HFF-Myc (cell line): ENCODE data around the gene NTM.

Experiments used
- DNase-seq: peaks from one replicate; pipeline ENCODE4 v3.0.0-alpha.2; 2011; ENCODE audit warnings: low read depth; ENCODE audit errors: extremely low read depth
- H3K4me3 ChIP-seq: replicated peaks from 2 replicates; pipeline ENCODE4 v1.5.1; 2011; ENCODE audit warnings: low read depth, mild to moderate bottlenecking, control low read depth, low read length
- TF ChIP-seq, protein P1 (sequence below): IDR thresholded peaks from 2 replicates; pipeline ENCODE4 v1.5.1; 2012; ENCODE audit warnings: mild to moderate bottlenecking, low read depth, low read length, control low read depth; ENCODE audit errors: missing control alignments

Gene NTM

DNA sequence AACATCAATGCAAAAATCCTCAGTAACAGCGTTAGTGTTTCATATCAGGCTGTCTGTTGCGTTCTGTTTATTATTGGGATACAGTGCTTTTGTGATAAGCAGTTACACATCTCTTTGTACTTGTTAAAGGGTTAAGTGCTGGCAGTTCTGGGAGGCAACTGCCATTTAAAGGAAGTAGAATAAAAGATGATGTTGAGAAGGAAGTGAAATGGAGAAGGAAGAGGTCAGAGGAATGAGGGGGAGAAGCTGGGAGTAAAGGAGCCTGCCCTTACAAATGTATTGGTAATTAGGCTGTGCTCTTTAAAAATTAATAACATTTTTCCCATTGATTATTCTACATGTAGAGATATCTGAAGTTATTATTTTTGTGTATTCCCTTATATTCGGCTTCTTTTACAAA, 674.7 kb downstream of the NTM start:
- no peak for DNase-seq
- TF ChIP-seq, protein P1, sequence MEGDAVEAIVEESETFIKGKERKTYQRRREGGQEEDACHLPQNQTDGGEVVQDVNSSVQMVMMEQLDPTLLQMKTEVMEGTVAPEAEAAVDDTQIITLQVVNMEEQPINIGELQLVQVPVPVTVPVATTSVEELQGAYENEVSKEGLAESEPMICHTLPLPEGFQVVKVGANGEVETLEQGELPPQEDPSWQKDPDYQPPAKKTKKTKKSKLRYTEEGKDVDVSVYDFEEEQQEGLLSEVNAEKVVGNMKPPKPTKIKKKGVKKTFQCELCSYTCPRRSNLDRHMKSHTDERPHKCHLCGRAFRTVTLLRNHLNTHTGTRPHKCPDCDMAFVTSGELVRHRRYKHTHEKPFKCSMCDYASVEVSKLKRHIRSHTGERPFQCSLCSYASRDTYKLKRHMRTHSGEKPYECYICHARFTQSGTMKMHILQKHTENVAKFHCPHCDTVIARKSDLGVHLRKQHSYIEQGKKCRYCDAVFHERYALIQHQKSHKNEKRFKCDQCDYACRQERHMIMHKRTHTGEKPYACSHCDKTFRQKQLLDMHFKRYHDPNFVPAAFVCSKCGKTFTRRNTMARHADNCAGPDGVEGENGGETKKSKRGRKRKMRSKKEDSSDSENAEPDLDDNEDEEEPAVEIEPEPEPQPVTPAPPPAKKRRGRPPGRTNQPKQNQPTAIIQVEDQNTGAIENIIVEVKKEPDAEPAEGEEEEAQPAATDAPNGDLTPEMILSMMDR = no peak
- no peak overlapping the region for H3K4me3 ChIP-seq

DNA sequence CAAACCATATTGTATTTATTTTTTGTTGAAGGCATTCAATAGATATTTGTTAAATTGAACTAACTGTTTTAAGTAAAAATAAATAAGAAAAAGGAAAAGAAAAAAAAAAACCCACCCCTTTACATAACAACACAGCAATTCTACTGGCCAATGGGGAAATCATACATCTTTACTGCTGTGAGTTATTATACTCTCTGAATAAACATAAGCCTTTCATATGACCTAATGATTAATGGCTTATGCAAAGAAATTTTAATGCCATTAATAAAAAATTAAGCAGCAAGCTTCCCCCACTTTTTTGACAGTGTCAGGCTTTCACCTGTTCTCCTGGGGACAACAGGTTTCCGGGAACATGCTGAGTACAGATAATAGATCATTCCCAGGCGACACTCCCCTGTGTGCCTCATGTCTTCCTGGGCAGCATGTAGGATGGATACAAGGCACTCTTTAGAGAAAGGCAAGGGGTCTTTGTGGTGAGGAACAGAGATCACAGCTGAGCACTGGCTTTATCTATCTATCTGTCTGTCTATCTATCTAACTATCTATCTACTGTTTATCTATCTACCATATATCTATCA, 676.0 kb downstream of the NTM start:
- TF ChIP-seq, protein P1 = no peak
- H3K4me3 ChIP-seq = no peak overlapping the region
- DNase-seq = no peak

DNA sequence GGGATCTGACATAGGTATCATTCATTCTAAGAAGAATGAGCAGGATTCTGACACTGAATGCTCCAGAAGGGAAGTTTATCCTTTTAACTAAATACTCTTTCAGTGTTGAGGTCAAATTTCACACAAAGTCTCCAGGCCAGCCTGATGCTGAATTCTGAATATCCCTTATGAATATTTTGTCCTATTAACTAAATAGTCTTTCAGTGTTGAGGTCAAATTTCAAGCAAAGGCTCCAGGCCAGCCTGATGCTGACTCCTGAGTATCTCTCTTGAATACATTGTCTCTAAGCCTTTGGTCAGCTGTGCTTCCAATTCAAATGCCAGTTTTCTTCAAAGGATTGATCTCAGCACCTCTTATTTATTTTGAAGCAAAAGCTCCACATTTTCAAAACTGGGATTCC, 676.8 kb downstream of the NTM start:
- TF ChIP-seq, protein P1 = no peak
- H3K4me3 ChIP-seq = no peak overlapping the region
- DNase-seq = no peak

DNA sequence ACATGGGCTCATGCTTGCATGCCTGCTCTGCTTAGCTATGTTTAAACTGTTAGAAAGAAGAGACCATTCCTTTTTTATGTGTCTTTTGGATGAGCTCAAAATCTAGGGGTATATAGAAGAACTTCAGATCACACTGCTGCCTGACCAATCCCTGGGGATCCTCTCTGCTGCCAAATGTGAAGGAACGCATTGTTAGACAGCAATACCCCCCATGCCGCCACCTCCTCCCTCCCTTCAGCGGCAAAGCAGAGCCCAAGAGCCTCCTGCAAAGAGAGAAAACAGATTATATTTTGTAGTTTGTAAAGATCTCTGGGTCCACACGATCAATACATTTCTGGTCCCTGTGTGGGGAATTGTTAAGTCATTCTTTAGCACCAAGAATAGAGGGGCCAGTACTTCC, 677.6 kb downstream of the NTM start:
- TF ChIP-seq, protein P1 = no peak
- no peak for DNase-seq
- H3K4me3 ChIP-seq = no peak overlapping the region

DNA sequence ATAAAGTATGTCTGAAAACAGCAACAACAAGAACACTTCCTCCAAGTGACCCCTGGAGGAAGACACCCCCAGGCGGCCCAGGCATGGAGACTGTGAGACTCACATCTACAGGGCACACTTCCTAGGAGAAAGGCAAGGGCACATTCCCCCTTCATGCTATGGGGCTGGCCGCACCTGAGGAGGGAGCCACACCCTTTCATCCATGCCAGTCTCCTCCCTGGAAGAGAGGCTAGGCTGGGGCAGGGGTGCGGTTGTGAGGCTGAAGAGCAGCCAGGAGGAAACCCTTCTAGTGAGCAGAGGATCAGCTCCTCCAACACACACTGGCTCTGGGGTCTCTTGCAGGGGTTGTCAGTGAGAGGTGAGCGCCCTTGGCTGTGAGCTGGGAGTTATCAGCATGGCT, 678.8 kb downstream of the NTM start:
- no peak for DNase-seq
- TF ChIP-seq, protein P1 = no peak
- no peak overlapping the region for H3K4me3 ChIP-seq

DNA sequence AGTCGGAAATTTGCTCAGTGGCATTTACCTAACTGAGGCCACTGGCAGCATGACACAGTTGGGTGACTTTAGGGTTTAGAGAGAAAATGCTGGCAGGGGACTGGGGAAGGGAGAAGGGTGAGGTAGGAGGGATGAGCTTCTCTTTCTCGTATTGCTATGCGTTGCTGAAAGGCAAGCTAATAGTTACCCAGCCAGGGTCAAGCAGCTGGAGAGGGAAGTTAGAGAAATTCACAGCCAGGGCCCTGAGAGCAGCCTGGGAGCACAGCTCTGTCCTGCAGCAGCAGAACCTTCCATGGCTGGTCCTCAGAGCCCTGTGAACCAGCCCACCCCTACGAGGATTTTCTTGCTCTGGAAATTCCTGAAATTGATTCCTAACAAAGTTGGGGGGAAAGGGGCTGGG, 679.6 kb downstream of the NTM start:
- DNase-seq = no peak
- H3K4me3 ChIP-seq = no peak overlapping the region
- TF ChIP-seq, protein P1 = no peak

DNA sequence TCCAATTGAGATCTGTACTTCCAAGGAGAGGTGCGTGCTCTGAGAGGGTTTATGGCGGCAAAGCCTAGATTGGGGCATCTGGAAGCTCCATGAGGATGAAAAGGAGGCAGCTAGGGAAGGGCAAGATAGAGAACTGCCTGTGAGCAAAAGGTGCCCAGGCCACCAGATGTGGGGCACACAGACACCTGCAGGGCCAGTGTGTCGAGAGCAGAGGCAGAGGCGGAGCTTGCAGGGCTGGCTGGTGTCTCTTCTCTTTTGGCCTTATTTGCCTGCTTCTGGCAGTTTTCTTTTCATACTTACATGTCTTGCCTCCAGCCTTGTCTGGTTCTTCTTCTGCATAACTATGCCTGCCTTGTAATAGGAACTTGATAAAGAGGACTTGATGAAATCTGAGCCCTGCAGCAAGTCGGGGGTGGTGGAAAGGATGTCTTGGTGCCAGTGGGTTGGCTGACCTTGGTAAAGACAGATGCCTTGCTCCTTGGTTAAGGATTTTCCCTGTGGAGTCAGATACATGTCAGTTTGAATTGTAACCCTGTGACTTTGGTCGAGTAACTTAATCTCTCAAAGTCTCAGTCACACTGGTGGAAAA, 680.3 kb downstream of the NTM start:
- no peak overlapping the region for H3K4me3 ChIP-seq
- no peak for DNase-seq
- TF ChIP-seq, protein P1 = no peak
